ENCODE measurements around the gene FTO.

Gene FTO

GRCh38 chr16:54126907-54127306 is 423.0 kb downstream of the FTO start:
- no peak for DNase-seq (ENCODE audit: low spot score)

- no peak for DNase-seq (ENCODE audit: low spot score)
Measured at GRCh38 chr16:54128629-54129234, 424.8 kb downstream of the FTO start.

- DNase-seq (ENCODE audit: low spot score): no peak
Measured at GRCh38 chr16:54129810-54130209, 425.9 kb downstream of the FTO start.

GRCh38 chr16:54135361-54136275 is 431.7 kb downstream of the FTO start:
- DNase-seq (ENCODE audit: low spot score): peak; percentile 67

- DNase-seq (ENCODE audit: low spot score): peak; percentile 70
Measured at GRCh38 chr16:54136276-54136625, 432.3 kb downstream of the FTO start.

GRCh38 chr16:54140057-54140787 is 436.3 kb downstream of the FTO start:
- no peak for DNase-seq (ENCODE audit: low spot score)

- DNase-seq (ENCODE audit: low spot score): no peak
Measured at GRCh38 chr16:54140788-54141136, 436.8 kb downstream of the FTO start.

GRCh38 chr16:54142787-54143186 is 438.8 kb downstream of the FTO start:
- DNase-seq (ENCODE audit: low spot score): no peak

GRCh38 chr16:54143410-54143809 is 439.5 kb downstream of the FTO start:
- DNase-seq (ENCODE audit: low spot score): no peak

- DNase-seq (ENCODE audit: low spot score): no peak
Measured at GRCh38 chr16:54143934-54144571, 440.1 kb downstream of the FTO start.

- DNase-seq (ENCODE audit: low spot score): no peak
Measured at GRCh38 chr16:54144572-54144947, 440.6 kb downstream of the FTO start.

GRCh38 chr16:54145881-54146280 is 441.9 kb downstream of the FTO start:
- no peak for DNase-seq (ENCODE audit: low spot score)

GRCh38 chr16:54148974-54149373 is 445.0 kb downstream of the FTO start:
- DNase-seq (ENCODE audit: low spot score): no peak

GRCh38 chr16:54150861-54151260 is 446.9 kb downstream of the FTO start:
- no peak for DNase-seq (ENCODE audit: low spot score)

- no peak for DNase-seq (ENCODE audit: low spot score)
Measured at GRCh38 chr16:54152362-54153239, 448.6 kb downstream of the FTO start.

- DNase-seq (ENCODE audit: low spot score): no peak
Measured at GRCh38 chr16:54153240-54153934, 449.4 kb downstream of the FTO start.

GRCh38 chr16:54156349-54156748 is 452.4 kb downstream of the FTO start:
- no peak for DNase-seq (ENCODE audit: low spot score)

- no peak for DNase-seq (ENCODE audit: low spot score)
Measured at GRCh38 chr16:54158986-54159385, 455.0 kb downstream of the FTO start.

- no peak for DNase-seq (ENCODE audit: low spot score)
Measured at GRCh38 chr16:54159490-54160080, 455.6 kb downstream of the FTO start.

GRCh38 chr16:54160252-54160860 is 456.4 kb downstream of the FTO start:
- no peak for DNase-seq (ENCODE audit: low spot score)

All from kidney tubule cell (primary cell).